Cardiac muscle cell (in vitro differentiated cells and primary cell): ENCODE measurements around the gene BEAN1. TPM values are rescaled to one million over a fixed set of nuclear protein-coding genes. Genes with fewer than 3 reads are reported as not detected.

Experiments
- DNase-seq, 2 donors: peaks; one replicate each; pipeline versions ENCODE4 v3.0.0 to v3.0.0-alpha.2; 2010 to 2017; ENCODE audit warnings: low read depth in 1 of 2, low spot score in 1 of 2
- H3K27ac ChIP-seq: fragments of 200-600 bp; sonication (generic); 2 replicates; pipeline ENCODE4 v1.5.1; 2016
- H3K27me3 ChIP-seq: fragments of 200-600 bp; sonication (generic); 2 replicates; pipeline ENCODE4 v1.6.0; 2016; ENCODE audit warnings: control low read depth
- H3K36me3 ChIP-seq: fragments of 200-600 bp; sonication (generic); 2 replicates; pipeline ENCODE4 v1.5.1; 2016; ENCODE audit warnings: control low read depth
- H3K4me1 ChIP-seq: fragments of 200-600 bp; sonication (generic); 2 replicates; pipeline ENCODE4 v1.8.1; 2017; ENCODE audit warnings: low read depth, mild to moderate bottlenecking, mixed run types
- H3K4me3 ChIP-seq: fragments of 200-600 bp; sonication (generic); 2 replicates; pipeline ENCODE4 v1.5.1; 2016; ENCODE audit warnings: mild to moderate bottlenecking
- H3K9me3 ChIP-seq: fragments of 200-600 bp; sonication (generic); 2 replicates; pipeline ENCODE4 v1.5.1; 2017; ENCODE audit warnings: low read depth, mild to moderate bottlenecking, control low read depth
- polyA plus RNA-seq: library from polyadenylated mRNA; unstranded; fragments of >200 nt; fragmentation: Nextera tagmentation; extraction: Ambion mirVana; gene quantifications from 2 replicates; pipeline ENCODE4 v1.2.1, GENCODE V29; 2016
- total RNA-seq: library from RNA; depleted of rRNA; stranded (reverse); fragments of >200 nt; gene quantifications from 2 replicates; pipeline ENCODE4 v1.2.3, GENCODE V29; 2016
- TF ChIP-seq, protein P1 (sequence below): IDR thresholded peaks from 2 replicates; pipeline ENCODE4 v1.5.1; 2012; ENCODE audit warnings: low read depth, mild to moderate bottlenecking, low read length

The BEAN1 gene
- total and polyA plus RNA-seq, 2 experiments from 2014 or later, result 1.2 to 2.9 TPM

DNA sequence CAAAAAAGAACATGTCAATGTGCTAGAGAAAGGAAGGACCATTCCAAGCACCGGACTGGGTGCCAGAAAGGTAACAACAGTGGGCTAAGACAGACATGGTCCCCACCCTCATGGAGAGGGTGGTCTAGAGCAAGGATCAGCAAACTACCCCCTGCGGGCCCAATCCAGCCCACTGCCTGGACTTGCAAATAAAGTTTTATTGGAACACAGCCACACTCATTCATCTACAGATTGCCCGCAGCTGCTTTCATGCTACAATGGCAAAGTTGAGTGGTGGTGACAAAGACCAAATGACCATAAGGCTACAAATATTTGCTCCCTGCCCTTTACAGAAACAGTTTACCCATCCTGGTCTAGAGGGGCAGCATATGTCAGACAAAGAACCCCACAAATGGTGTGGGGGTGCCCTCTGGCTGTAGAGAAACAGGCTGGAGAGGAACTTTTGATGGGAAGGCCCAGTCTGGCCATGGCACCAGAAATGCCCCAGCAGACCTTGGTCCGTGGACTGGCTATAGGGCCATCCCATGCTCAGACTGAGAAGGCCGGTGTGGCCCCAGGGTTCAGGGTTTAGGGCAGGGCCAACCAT, 45.4 kb upstream of the BEAN1 start:
- Histone ChIP-seq H3K27ac (no peak overlapping the region), H3K9me3 (no peaks in the 10 kb centered on the region), H3K27me3 (no peaks in the 10 kb centered on the region), H3K4me3 (no peak overlapping the region), H3K4me1 (peaks cover 9% of the 10 kb centered on the region), H3K36me3 (no peaks in the 10 kb centered on the region)
- no peak for DNase-seq
- TF ChIP-seq, protein P1, sequence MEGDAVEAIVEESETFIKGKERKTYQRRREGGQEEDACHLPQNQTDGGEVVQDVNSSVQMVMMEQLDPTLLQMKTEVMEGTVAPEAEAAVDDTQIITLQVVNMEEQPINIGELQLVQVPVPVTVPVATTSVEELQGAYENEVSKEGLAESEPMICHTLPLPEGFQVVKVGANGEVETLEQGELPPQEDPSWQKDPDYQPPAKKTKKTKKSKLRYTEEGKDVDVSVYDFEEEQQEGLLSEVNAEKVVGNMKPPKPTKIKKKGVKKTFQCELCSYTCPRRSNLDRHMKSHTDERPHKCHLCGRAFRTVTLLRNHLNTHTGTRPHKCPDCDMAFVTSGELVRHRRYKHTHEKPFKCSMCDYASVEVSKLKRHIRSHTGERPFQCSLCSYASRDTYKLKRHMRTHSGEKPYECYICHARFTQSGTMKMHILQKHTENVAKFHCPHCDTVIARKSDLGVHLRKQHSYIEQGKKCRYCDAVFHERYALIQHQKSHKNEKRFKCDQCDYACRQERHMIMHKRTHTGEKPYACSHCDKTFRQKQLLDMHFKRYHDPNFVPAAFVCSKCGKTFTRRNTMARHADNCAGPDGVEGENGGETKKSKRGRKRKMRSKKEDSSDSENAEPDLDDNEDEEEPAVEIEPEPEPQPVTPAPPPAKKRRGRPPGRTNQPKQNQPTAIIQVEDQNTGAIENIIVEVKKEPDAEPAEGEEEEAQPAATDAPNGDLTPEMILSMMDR, result no peak

DNA sequence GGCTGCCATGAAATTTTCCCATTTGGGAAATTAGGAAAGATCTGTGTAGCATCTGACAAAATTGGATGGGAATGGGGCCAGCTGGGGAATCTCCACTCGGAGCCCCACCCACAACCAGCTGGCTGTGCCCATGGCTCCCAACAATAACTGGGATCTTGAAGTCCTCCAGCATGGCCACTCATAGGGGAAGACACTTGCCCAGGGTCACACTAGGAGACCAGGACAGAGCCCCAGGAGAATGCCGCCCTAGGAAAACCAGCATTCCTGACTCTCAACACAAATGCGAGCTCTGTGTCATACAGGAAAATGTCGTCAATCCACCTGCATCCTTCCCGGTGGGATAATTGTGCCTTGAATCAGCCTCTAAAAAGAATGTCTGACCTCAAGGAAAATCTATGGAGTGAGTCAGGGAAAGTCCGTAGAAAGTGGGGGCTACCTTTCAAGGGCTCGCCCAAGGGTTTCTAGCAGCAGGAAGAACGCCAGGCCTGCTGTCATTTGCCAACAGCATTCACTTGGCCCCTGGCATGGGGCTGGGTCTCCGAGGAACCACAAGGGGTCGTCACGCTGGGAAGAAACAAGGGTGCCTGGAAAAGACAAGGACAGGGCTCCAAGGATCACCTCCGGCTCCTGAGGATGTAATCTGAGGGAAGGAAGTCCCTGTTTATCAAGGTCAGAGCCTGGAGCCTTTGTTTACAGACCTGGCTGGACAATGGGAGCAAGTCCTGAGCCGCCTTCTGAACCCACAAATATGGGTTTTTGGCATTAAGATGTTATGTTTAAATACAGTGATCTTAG, 44.7 kb upstream of the BEAN1 start:
- no peaks in the 10 kb centered on the region for H3K27me3 ChIP-seq
- H3K27ac ChIP-seq, result peak overlapping the region; percentile 69
- H3K4me1 ChIP-seq, result peaks cover 9% of the 10 kb centered on the region
- no peak overlapping the region for H3K4me3 ChIP-seq
- no peaks in the 10 kb centered on the region for H3K36me3 ChIP-seq
- TF ChIP-seq, protein P1, result peak; percentile 7
- DNase-seq, result peak in 1 of 2 donors; percentile 63
- no peaks in the 10 kb centered on the region for H3K9me3 ChIP-seq

DNA sequence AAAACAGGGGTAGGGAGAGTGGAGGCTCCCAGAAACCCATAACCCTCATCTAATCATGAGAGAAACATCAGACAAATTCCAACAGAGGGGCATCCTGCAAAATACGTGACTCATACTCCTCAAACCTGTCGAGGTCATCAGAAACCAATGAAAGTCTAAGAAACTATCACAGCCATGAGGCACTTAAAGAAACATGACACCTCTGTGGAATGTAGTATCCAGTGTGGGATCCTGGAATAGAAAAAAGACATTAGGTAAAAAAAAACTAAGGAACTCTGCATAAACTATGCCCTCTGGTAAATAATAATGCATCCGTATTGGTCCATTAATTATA, 44.2 kb upstream of the BEAN1 start:
- H3K4me3 ChIP-seq, result no peak overlapping the region
- TF ChIP-seq, protein P1, result no peak
- H3K27me3 ChIP-seq, result no peaks in the 10 kb centered on the region
- H3K4me1 ChIP-seq, result peaks cover 9% of the 10 kb centered on the region
- peak; percentile 68 to 77 for DNase-seq
- H3K9me3 ChIP-seq, result no peaks in the 10 kb centered on the region
- peak overlapping the region; percentile 69 for H3K27ac ChIP-seq
- no peaks in the 10 kb centered on the region for H3K36me3 ChIP-seq

DNA sequence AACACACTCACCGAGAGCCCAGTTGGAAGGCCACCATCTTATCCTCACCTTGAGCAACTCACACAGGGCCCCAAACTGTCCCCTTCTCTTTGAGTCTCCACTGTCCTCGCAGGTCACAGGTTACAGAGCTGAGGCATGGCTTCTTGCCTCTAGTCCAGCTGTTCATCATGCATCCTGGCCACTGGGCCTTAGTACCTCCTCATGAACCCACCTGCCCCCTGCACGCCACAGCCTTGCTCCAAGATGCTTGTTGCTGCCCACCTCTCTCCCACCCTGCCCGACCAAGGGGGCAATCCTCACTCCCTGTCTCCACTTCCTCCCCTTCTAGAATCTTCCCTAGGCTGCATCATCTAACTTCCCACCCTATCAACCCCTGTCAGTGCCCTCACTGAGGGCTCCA, 43.5 kb upstream of the BEAN1 start:
- Histone ChIP-seq H3K9me3 (no peaks in the 10 kb centered on the region), H3K36me3 (no peaks in the 10 kb centered on the region), H3K27me3 (no peaks in the 10 kb centered on the region), H3K4me3 (no peak overlapping the region), H3K27ac (peak overlapping the region; percentile 66), H3K4me1 (peaks cover 9% of the 10 kb centered on the region)
- DNase-seq, result no peak
- TF ChIP-seq, protein P1, result no peak

DNA sequence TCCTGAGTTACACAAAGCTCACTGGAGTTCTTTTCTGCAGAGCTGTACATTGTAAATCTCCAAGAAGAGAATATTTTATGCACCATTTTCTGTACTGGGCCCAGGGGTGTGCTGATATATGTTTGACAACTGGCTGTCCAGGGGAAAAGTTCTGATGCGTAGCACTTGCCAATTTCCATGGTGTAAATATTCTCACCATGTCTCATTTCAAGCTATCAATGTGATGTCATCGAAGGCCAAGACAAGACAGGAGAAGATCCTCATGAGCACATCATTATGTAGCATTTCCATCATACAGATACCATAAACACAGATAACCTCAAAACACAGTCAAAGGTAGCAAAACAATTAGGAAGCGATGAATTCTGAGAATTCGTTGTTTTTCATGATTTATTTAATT, 41.7 kb upstream of the BEAN1 start:
- DNase-seq, result no peak
- Histone ChIP-seq H3K4me3 (no peak overlapping the region), H3K27ac (no peak overlapping the region), H3K36me3 (no peaks in the 10 kb centered on the region), H3K9me3 (no peaks in the 10 kb centered on the region), H3K27me3 (no peaks in the 10 kb centered on the region), H3K4me1 (peaks cover 9% of the 10 kb centered on the region)
- TF ChIP-seq, protein P1, result no peak
